Loucy (cell line): ENCODE results near the gene DVL3.

Experiments used
- EZH2phosphoT487 ChIP-seq: fragments of 200-600 bp; IDR thresholded peaks from 2 replicates; pipeline ENCODE4 v1.6.1; 2018; ENCODE audit warnings: antibody characterized with exemption, mild to moderate bottlenecking, moderate library complexity, borderline replicate concordance
- TF ChIP-seq, protein P1 (sequence below): fragments of 200-600 bp; sonication (generic); conservative IDR thresholded peaks from 2 replicates; pipeline ENCODE4 v1.5.1; 2014; ENCODE audit warnings: mild to moderate bottlenecking, antibody characterized with exemption, low read length

GRCh38 chr3:184157206-184157605, 2.0 kb downstream of the DVL3 start:
- TF ChIP-seq, protein P1, sequence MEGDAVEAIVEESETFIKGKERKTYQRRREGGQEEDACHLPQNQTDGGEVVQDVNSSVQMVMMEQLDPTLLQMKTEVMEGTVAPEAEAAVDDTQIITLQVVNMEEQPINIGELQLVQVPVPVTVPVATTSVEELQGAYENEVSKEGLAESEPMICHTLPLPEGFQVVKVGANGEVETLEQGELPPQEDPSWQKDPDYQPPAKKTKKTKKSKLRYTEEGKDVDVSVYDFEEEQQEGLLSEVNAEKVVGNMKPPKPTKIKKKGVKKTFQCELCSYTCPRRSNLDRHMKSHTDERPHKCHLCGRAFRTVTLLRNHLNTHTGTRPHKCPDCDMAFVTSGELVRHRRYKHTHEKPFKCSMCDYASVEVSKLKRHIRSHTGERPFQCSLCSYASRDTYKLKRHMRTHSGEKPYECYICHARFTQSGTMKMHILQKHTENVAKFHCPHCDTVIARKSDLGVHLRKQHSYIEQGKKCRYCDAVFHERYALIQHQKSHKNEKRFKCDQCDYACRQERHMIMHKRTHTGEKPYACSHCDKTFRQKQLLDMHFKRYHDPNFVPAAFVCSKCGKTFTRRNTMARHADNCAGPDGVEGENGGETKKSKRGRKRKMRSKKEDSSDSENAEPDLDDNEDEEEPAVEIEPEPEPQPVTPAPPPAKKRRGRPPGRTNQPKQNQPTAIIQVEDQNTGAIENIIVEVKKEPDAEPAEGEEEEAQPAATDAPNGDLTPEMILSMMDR, result no peak
- TF ChIP-seq EZH2phosphoT487, result no peak
